22Rv1 (cell line): ENCODE measurements around the gene AIF1.

Experiments used
- ZFX ChIP-seq: fragments of 450-650 bp; IDR thresholded peaks from 2 replicates; pipeline ENCODE4 v1.6.1; 2017; ENCODE audit warnings: antibody characterized with exemption, borderline replicate concordance
- TF ChIP-seq, protein P1 (sequence below): fragments of 450-650 bp; IDR thresholded peaks from 2 replicates; pipeline ENCODE4 v1.5.1; 2017; ENCODE audit warnings: mild to moderate bottlenecking

DNA sequence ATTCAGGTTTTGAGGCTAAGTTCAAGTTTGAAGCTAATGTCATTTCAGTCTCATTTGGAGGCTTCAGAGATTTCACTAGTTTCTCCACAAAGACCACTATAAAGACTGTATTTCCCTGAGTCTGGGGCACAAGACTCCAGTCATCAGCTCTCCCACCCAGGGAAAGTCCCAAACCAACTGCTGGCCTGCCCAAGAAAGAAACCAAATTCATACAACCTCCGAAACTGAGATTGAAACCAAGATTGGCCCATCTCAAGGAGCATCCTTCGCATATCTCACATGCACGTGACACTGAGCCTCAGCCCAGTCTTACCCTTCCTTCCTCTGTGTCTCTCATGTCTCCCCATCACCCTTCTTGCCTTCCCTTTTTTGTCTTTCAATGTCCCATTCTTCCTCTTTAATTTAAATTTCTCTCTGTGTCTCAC lies 46.5 kb upstream of the AIF1 start:
- TF ChIP-seq, protein P1, sequence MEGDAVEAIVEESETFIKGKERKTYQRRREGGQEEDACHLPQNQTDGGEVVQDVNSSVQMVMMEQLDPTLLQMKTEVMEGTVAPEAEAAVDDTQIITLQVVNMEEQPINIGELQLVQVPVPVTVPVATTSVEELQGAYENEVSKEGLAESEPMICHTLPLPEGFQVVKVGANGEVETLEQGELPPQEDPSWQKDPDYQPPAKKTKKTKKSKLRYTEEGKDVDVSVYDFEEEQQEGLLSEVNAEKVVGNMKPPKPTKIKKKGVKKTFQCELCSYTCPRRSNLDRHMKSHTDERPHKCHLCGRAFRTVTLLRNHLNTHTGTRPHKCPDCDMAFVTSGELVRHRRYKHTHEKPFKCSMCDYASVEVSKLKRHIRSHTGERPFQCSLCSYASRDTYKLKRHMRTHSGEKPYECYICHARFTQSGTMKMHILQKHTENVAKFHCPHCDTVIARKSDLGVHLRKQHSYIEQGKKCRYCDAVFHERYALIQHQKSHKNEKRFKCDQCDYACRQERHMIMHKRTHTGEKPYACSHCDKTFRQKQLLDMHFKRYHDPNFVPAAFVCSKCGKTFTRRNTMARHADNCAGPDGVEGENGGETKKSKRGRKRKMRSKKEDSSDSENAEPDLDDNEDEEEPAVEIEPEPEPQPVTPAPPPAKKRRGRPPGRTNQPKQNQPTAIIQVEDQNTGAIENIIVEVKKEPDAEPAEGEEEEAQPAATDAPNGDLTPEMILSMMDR = no peak
- no peak for TF ChIP-seq ZFX
